ENCODE measurements around the gene CA5B. TPM values are rescaled to one million over a fixed set of nuclear protein-coding genes. Genes with fewer than 3 reads are reported as not detected.

CA5B gene
- total and polyA plus RNA-seq, 7 donors: 0.46 to 8.6 (median 3.9) TPM

- H3K9me3 ChIP-seq: no peaks in the 10 kb centered on the region
- no peak overlapping the region for H3K4me3 ChIP-seq
- 78 to 79% methylated on average over 1 of the region's 1 CpG for WGBS, 2 donors
- intact Hi-C loops (cut with DNase I): no loop called here
- H3K4me1 ChIP-seq: no peaks in the 10 kb centered on the region
- DNase-seq: no peak
- no peaks in the 10 kb centered on the region for H3K27me3 ChIP-seq
- TF ChIP-seq EP300 (IDR thresholded peaks at IDR 0.05) (no peak), POLR2A (IDR thresholded peaks at IDR 0.05) (no peak), CTCF (IDR thresholded peaks at IDR 0.05) (no peak), POLR2AphosphoS5 (IDR thresholded peaks at IDR 0.05) (no peak)
- no peak overlapping the region for H3K27ac ChIP-seq
- peaks cover 0 to 36% (median 5%) of the 10 kb centered on the region in 4 donors for H3K36me3 ChIP-seq
These were observed 78.4 kb downstream of the CA5B start for GRCh38 chrX:15816438-15816809.

- H3K4me1 ChIP-seq: no peaks in the 10 kb centered on the region
- no peak overlapping the region for H3K27ac ChIP-seq
- intact Hi-C loops (cut with DNase I): no loop called here
- H3K36me3 ChIP-seq: peaks cover 0 to 35% (median 5%) of the 10 kb centered on the region in 4 donors
- no peak overlapping the region for H3K4me3 ChIP-seq
- no peaks in the 10 kb centered on the region for H3K27me3 ChIP-seq
- 41 to 76% methylated on average over 4 of the region's 4 CpGs for WGBS, 2 donors
- TF ChIP-seq POLR2A (IDR thresholded peaks at IDR 0.05) (no peak), CTCF (IDR thresholded peaks at IDR 0.05) (no peak), EP300 (IDR thresholded peaks at IDR 0.05) (no peak), POLR2AphosphoS5 (IDR thresholded peaks at IDR 0.05) (no peak)
- H3K9me3 ChIP-seq: no peaks in the 10 kb centered on the region
- no peak for DNase-seq
These were observed 78.8 kb downstream of the CA5B start for GRCh38 chrX:15816886-15817285.

- DNase-seq: no peak
- no peaks in the 10 kb centered on the region for H3K27me3 ChIP-seq
- TF ChIP-seq EP300 (IDR thresholded peaks at IDR 0.05) (no peak), POLR2AphosphoS5 (IDR thresholded peaks at IDR 0.05) (no peak)
- H3K9me3 ChIP-seq: no peaks in the 10 kb centered on the region
- H3K36me3 ChIP-seq: peaks cover 0 to 44% (median 5%) of the 10 kb centered on the region in 4 donors
- no peak overlapping the region for H3K4me3 ChIP-seq
- 79 to 91% methylated on average over 14 of the region's 14 CpGs for WGBS, 2 donors
- no peak overlapping the region for H3K27ac ChIP-seq
- no peaks in the 10 kb centered on the region for H3K4me1 ChIP-seq
- intact Hi-C loops (cut with DNase I): no loop called here
These were observed 82.3 kb downstream of the CA5B start for GRCh38 chrX:15820106-15821073.

GRCh38 chrX:15822922-15823321 is 84.9 kb downstream of the CA5B start:
- DNase-seq: no peak

More at GRCh38 chrX:15822922-15823321, 84.9 kb downstream of the CA5B start:
- no peak for TF ChIP-seq CTCF (IDR thresholded peaks at IDR 0.05)
- TF ChIP-seq POLR2A (IDR thresholded peaks at IDR 0.05): no peak
- no peak for TF ChIP-seq EP300 (IDR thresholded peaks at IDR 0.05)
- TF ChIP-seq POLR2AphosphoS5 (IDR thresholded peaks at IDR 0.05): no peak
- Histone ChIP-seq H3K27me3 (no peaks in the 10 kb centered on the region), H3K36me3 (peaks cover 0 to 31% (median 3%) of the 10 kb centered on the region in 4 donors), H3K4me1 (no peaks in the 10 kb centered on the region), H3K27ac (no peak overlapping the region), H3K9me3 (no peaks in the 10 kb centered on the region), H3K4me3 (no peak overlapping the region)
- WGBS, 2 donors: 96% methylated on average over 23 of the region's 23 CpGs
- intact Hi-C loops (cut with DNase I): no loop called here
